CD8-positive, alpha-beta memory T cell (primary cell): ENCODE results near the gene WDR48. TPM values are rescaled to one million over a fixed set of nuclear protein-coding genes. Genes with fewer than 3 reads are reported as not detected.

Experiments
- CTCF ChIA-PET: fragments of 350-600 bp; sonication (Branson Sonifier 250); formaldehyde crosslinking; loops from one replicate; lab custom pipeline; 2021; ENCODE audit warnings: antibody characterized with exemption; lab: Charles Lee
- POLR2A ChIA-PET: fragments of 350-600 bp; sonication (Branson Sonifier 250); formaldehyde crosslinking; loops from one replicate; lab custom pipeline; 2021; ENCODE audit warnings: antibody characterized with exemption; lab: Charles Lee
- DNase-seq, 5 donors: peaks; one replicate each; pipeline versions ENCODE4 v3.0.0 to v3.0.0-alpha.2; 2020 to 2022; ENCODE audit warnings: mixed read lengths in 1 of 5
- H3K27ac ChIP-seq: one replicate; pipeline ENCODE4 v1.7.0; 2013; ENCODE audit warnings: low read depth, mild to moderate bottlenecking, low read length, moderate library complexity
- H3K27me3 ChIP-seq: 2 replicates; pipeline ENCODE4 v1.7.0; 2013; ENCODE audit warnings: low read length, mild to moderate bottlenecking; ENCODE audit not compliant: insufficient read depth, poor library complexity, severe bottlenecking
- H3K36me3 ChIP-seq: 2 replicates; pipeline ENCODE4 v1.7.0; 2013; ENCODE audit warnings: mild to moderate bottlenecking, low read length, moderate library complexity; ENCODE audit not compliant: insufficient read depth
- H3K4me1 ChIP-seq: 2 replicates; pipeline ENCODE4 v1.7.0; 2013; ENCODE audit warnings: mild to moderate bottlenecking, low read length, moderate library complexity; ENCODE audit not compliant: insufficient read depth
- H3K4me3 ChIP-seq: 2 replicates; pipeline ENCODE4 v1.7.0; 2013; ENCODE audit warnings: mild to moderate bottlenecking, low read length
- H3K9me3 ChIP-seq: 2 replicates; pipeline ENCODE4 v1.7.0; 2013; ENCODE audit warnings: mild to moderate bottlenecking, low read length
- H3K27ac Mint-ChIP-seq, 8 donors: one replicate each; pipeline ENCODE4 v1.8.0; 2020 to 2021; ENCODE audit warnings: mixed read lengths in 8 of 8, mild to moderate bottlenecking in 6 of 8, inconsistent platforms in 3 of 8, moderate library complexity in 3 of 8
- H3K27me3 Mint-ChIP-seq, 2 donors: one replicate each; pipeline ENCODE4 v1.8.0; 2020 to 2021; ENCODE audit warnings: mixed read lengths in 2 of 2, mild to moderate bottlenecking in 1 of 2, moderate library complexity in 1 of 2
- H3K36me3 Mint-ChIP-seq, 3 donors: one replicate each; pipeline ENCODE4 v1.8.0; 2020 to 2021; ENCODE audit warnings: mixed read lengths in 3 of 3, inconsistent platforms in 1 of 3, mild to moderate bottlenecking in 1 of 3
- H3K4me1 Mint-ChIP-seq, 3 donors: one replicate each; pipeline ENCODE4 v1.8.0; 2020 to 2021; ENCODE audit warnings: mixed read lengths in 3 of 3, inconsistent platforms in 1 of 3, mild to moderate bottlenecking in 1 of 3
- H3K4me3 Mint-ChIP-seq, 7 donors: one replicate each; pipeline ENCODE4 v1.8.0; 2020 to 2021; ENCODE audit warnings: mixed read lengths in 7 of 7, mild to moderate bottlenecking in 6 of 7, moderate library complexity in 4 of 7, inconsistent platforms in 2 of 7
- H3K9me3 Mint-ChIP-seq, 5 donors: one replicate each; pipeline ENCODE4 v1.8.0; 2020 to 2022; ENCODE audit warnings: mixed read lengths in 5 of 5, mild to moderate bottlenecking in 3 of 5, moderate library complexity in 2 of 5, inconsistent platforms in 1 of 5
- polyA plus RNA-seq: library from polyadenylated mRNA; unstranded; fragments of 300-500 nt; fragmentation: Illumina TruSeq; gene quantifications from one replicate; pipeline ENCODE4 v1.2.3, GENCODE V29; 2021
- total RNA-seq, 2 experiments: library from RNA; stranded (reverse); gene quantifications; one replicate each; pipeline ENCODE4 v1.2.3, GENCODE V29; 2021

WDR48 gene
- total and polyA plus RNA-seq, 3 experiments from 2014 or later, result 44.7 to 46.3 (median 44.7) TPM

- POLR2A ChIA-PET, result no interaction called here
- no peaks in the 10 kb centered on the region for H3K4me1 ChIP-seq
- H3K27ac Mint-ChIP-seq, result no peak overlapping the region
- H3K27ac ChIP-seq, result no peak overlapping the region
- no peak for DNase-seq
- no peaks in the 10 kb centered on the region for H3K36me3 Mint-ChIP-seq
- no peak overlapping the region for H3K4me3 ChIP-seq
- H3K9me3 ChIP-seq, result no peaks in the 10 kb centered on the region
- H3K4me3 Mint-ChIP-seq, result no peak overlapping the region
- no peaks in the 10 kb centered on the region for H3K4me1 Mint-ChIP-seq
- no peaks in the 10 kb centered on the region for H3K27me3 Mint-ChIP-seq
- CTCF ChIA-PET, result interaction anchor here (1.0 to 2.6 kb wide), 3 partner anchors 10 to 170 kb away, joined by 3 to 9 read pairs (median 6); no protein-coding TSS in a partner anchor
- no peaks in the 10 kb centered on the region for H3K27me3 ChIP-seq
- H3K36me3 ChIP-seq, result no peaks in the 10 kb centered on the region
- no peaks in the 10 kb centered on the region for H3K9me3 Mint-ChIP-seq
Observed at GRCh38 chr3:39118079-39118478, 66.3 kb downstream of the WDR48 start.

DNA sequence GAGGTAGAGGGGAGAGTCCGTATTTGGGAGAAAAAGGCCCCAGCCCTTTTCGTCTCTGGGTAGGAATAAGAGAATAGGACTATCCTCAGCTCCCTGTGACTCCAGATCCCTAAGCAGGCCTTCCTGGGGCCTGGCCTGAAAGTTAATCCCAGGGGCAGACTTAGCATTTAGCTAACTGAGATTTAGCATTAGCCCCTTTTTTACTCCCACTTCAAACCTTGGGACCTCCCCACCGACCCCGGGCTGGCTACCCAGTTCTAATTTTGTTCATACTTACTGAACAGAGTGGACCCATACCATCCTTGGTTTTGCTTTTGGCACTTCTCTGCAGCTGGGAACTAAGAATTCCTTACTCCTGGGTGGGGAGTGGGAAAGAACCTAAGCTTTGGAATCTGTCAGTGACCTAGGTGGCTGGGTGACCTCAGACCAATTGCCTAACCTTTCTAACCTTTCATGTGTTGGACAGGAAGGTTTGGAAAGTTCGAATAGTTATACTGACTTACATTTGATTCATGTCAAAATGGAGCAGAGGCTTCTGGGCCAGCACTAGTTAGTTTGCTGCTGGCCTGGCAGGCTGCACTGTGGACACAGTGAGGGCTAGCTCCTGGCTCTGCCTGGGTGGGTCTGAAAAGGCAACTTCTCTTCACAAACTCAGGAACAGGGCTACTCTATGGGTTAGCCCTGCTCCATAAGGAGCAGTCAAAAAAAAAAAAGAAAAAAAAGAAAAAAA is 67.3 kb downstream of the WDR48 start:
- Mint-ChIP-seq H3K4me3 (no peak overlapping the region), H3K27ac (no peak overlapping the region), H3K4me1 (no peaks in the 10 kb centered on the region), H3K27me3 (no peaks in the 10 kb centered on the region), H3K9me3 (no peaks in the 10 kb centered on the region), H3K36me3 (no peaks in the 10 kb centered on the region)
- Histone ChIP-seq H3K27me3 (no peaks in the 10 kb centered on the region), H3K9me3 (no peaks in the 10 kb centered on the region), H3K4me3 (no peak overlapping the region), H3K4me1 (no peaks in the 10 kb centered on the region), H3K27ac (no peak overlapping the region), H3K36me3 (no peaks in the 10 kb centered on the region)
- DNase-seq, result no peak
- CTCF ChIA-PET, result interaction anchor here (0.7 to 2.6 kb wide), 3 partner anchors 9 to 169 kb away, joined by 3 to 9 read pairs (median 6); no protein-coding TSS in a partner anchor
- POLR2A ChIA-PET, result no interaction called here

DNA sequence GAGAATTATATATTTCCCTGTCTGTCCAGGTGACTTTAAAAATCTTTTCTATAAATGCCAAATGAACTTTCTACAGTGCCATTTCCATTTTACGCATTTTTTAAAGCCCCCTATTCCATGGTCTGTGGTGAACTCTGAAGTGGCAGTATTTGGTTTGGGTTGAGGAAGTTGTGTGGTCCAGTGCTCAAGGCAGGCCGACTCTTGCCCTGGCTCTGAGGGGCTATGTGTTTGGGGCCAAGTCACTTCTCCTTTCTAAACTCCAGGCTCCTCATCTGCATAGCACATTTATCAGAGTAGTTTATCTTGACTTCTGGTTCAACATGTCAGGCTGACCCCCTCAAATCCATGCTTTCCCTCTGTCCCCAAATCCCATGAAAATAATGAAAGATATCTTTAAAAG is 69.8 kb downstream of the WDR48 start:
- ChIA-PET CTCF (no interaction called here), POLR2A (no interaction called here)
- Mint-ChIP-seq H3K4me3 (no peak overlapping the region), H3K27me3 (no peaks in the 10 kb centered on the region), H3K9me3 (no peaks in the 10 kb centered on the region), H3K4me1 (peaks cover 0 to 3% (median 2%) of the 10 kb centered on the region in 3 donors), H3K36me3 (no peaks in the 10 kb centered on the region), H3K27ac (no peak overlapping the region)
- Histone ChIP-seq H3K9me3 (no peaks in the 10 kb centered on the region), H3K4me3 (no peak overlapping the region), H3K36me3 (no peaks in the 10 kb centered on the region), H3K27ac (no peak overlapping the region), H3K4me1 (no peaks in the 10 kb centered on the region), H3K27me3 (no peaks in the 10 kb centered on the region)
- DNase-seq, result no peak

GRCh38 chr3:39122813-39123212 is 71.0 kb downstream of the WDR48 start:
- Histone ChIP-seq H3K4me3 (no peak overlapping the region), H3K27me3 (no peaks in the 10 kb centered on the region), H3K9me3 (no peaks in the 10 kb centered on the region), H3K27ac (no peak overlapping the region), H3K4me1 (peaks cover 11% of the 10 kb centered on the region), H3K36me3 (no peaks in the 10 kb centered on the region)
- no peak for DNase-seq
- H3K9me3 Mint-ChIP-seq, result no peaks in the 10 kb centered on the region
- peaks cover 0 to 2% of the 10 kb centered on the region in 2 donors for H3K27me3 Mint-ChIP-seq
- peaks cover 8 to 15% (median 14%) of the 10 kb centered on the region in 3 donors for H3K4me1 Mint-ChIP-seq
- H3K36me3 Mint-ChIP-seq, result no peaks in the 10 kb centered on the region
- CTCF ChIA-PET, result interaction anchor here (9.6 kb wide), 1 partner anchor 167 kb away, joined by 135 read pairs; no protein-coding TSS in a partner anchor
- POLR2A ChIA-PET, result no interaction called here
- no peak overlapping the region for H3K4me3 Mint-ChIP-seq
- H3K27ac Mint-ChIP-seq, result peak overlapping the region in 2 of 8 donors; percentile 10 to 45

DNA sequence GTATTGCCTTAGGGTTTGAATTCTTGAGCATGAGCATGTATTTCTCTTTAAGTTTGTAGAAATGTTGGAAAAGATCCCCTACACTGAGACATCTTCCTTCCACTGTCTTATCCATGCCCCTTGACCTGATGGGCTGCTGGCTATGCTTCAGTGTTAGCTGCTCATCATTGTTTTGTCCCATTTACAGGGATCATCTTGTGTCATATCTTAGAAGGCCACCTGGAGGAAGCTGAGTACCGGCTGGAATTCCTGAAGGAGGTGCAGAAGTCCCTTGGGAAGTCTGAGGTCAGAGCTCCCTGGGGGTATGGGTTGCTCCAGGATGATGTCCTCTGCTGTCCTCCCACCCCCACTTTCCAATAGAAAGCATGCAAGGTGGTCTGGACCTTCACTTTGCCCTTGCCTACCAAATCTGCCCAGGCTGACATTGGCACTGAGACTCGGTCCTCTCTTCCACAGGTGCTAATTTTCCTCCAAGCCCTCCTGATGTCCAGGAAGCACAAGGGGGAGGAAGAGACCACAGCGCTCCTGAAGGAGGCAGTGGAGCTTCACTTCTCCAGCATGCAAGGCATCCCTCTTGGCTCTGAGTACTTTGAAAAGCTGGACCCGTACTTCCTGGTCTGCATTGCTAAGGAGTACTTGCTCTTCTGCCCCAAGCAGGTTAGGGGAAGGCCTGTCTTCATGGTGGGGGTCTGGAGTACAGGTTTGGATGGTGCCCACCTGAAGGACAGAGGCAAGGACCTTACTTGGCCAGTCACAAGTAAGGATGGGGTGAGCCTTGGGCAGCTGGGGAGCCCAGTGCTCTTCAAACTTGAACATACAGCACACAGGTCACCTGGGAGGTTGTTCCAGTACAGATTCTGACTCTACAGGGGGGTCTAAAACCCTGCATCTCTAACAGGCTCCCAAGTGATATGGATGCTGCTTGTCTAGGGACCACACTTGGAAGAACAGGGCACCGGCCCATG is 73.3 kb downstream of the WDR48 start:
- ChIA-PET POLR2A (no interaction called here), CTCF (interaction anchor here (1.2 to 9.6 kb wide), 4 partner anchors 9 to 165 kb away, joined by 3 to 135 read pairs (median 4); no protein-coding TSS in a partner anchor)
- Mint-ChIP-seq H3K4me1 (peaks cover 17 to 24% (median 22%) of the 10 kb centered on the region in 3 donors), H3K9me3 (no peaks in the 10 kb centered on the region), H3K27ac (peak overlapping the region in 1 of 8 donors; percentile 8), H3K27me3 (peaks cover 0 to 2% of the 10 kb centered on the region in 2 donors), H3K36me3 (no peaks in the 10 kb centered on the region), H3K4me3 (no peak overlapping the region)
- H3K27me3 ChIP-seq, result no peaks in the 10 kb centered on the region
- no peaks in the 10 kb centered on the region for H3K36me3 ChIP-seq
- H3K4me3 ChIP-seq, result no peak overlapping the region
- DNase-seq, result no peak
- H3K27ac ChIP-seq, result no peak overlapping the region
- peaks cover 18% of the 10 kb centered on the region for H3K4me1 ChIP-seq
- no peaks in the 10 kb centered on the region for H3K9me3 ChIP-seq

DNA sequence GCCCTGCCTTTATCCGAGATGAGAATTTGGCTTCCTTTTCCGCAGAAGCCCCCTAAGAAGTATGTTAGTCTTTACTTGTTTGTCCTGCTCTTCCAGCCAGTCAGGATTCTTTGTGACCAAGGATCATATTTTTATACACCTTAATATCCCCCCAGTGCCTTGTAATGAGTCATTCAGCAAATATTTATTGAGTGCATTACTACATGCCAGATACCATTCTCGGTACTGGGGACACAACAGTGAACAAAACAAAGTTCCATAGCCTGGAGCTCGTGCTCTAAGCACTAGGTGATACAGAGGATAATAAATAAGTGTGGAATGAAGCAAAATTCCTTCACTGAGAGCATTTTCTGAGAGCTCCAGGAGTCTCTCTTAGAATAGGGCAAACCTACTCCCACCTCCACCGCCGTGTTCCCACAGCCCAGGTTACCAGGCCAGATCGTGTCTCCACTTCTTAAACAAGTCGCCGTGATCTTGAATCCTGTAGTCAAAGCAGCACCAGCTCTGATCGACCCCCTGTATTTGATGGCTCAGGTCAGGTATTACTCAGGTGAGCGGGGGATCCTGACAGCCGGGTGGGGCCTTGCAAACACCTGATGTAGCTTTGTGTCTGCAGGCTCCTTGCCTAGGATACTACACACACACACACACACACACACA is 74.2 kb downstream of the WDR48 start:
- Mint-ChIP-seq H3K27me3 (peaks cover 0 to 2% of the 10 kb centered on the region in 2 donors), H3K4me3 (no peak overlapping the region), H3K4me1 (peaks cover 18 to 26% (median 24%) of the 10 kb centered on the region in 3 donors), H3K36me3 (no peaks in the 10 kb centered on the region), H3K9me3 (no peaks in the 10 kb centered on the region), H3K27ac (peak overlapping the region in 1 of 8 donors; percentile 40)
- H3K36me3 ChIP-seq, result no peaks in the 10 kb centered on the region
- POLR2A ChIA-PET, result no interaction called here
- H3K27me3 ChIP-seq, result no peaks in the 10 kb centered on the region
- CTCF ChIA-PET, result interaction anchor here (1.0 to 9.6 kb wide), 8 partner anchors 8 to 164 kb away, joined by 3 to 135 read pairs (median 4); no protein-coding TSS in a partner anchor
- DNase-seq, result no peak
- H3K4me3 ChIP-seq, result no peak overlapping the region
- no peak overlapping the region for H3K27ac ChIP-seq
- H3K4me1 ChIP-seq, result peaks cover 18% of the 10 kb centered on the region
- H3K9me3 ChIP-seq, result no peaks in the 10 kb centered on the region

DNA sequence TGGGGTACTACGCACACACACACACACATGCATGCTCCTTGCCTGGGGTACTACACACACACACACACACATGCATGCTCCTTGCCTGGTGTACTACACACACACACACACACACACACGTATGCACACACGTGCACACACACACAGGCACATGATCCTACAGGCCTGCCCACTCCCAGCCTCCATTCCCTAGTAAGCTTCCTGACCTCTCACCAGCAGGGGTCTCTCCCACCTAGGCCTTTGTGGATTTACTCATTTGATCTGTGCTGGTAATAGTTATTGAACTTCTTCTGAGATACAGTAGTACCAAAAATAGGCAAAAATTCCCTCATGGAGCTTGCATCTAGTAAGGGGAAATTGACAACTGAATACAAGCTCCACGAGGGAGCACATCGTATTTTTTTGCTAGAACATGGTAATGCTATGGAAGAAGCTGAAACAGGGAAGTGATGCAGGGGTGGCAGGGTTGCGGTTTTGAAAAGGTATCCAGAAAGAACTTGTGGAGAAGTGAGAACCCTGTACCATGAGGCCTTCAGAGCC is 74.8 kb downstream of the WDR48 start:
- no peaks in the 10 kb centered on the region for H3K36me3 Mint-ChIP-seq
- no peak overlapping the region for H3K4me3 Mint-ChIP-seq
- H3K27ac Mint-ChIP-seq, result peak overlapping the region in 2 of 8 donors; percentile 14 to 31
- ChIA-PET POLR2A (no interaction called here), CTCF (interaction anchor here (0.7 to 9.6 kb wide), 8 partner anchors 10 to 163 kb away, joined by 3 to 135 read pairs (median 4); no protein-coding TSS in a partner anchor)
- peaks cover 0 to 2% of the 10 kb centered on the region in 2 donors for H3K27me3 Mint-ChIP-seq
- DNase-seq, result no peak
- H3K9me3 Mint-ChIP-seq, result no peaks in the 10 kb centered on the region
- Histone ChIP-seq H3K36me3 (no peaks in the 10 kb centered on the region), H3K4me1 (peaks cover 18% of the 10 kb centered on the region), H3K27me3 (no peaks in the 10 kb centered on the region), H3K4me3 (no peak overlapping the region), H3K9me3 (no peaks in the 10 kb centered on the region), H3K27ac (no peak overlapping the region)
- H3K4me1 Mint-ChIP-seq, result peaks cover 21 to 29% (median 24%) of the 10 kb centered on the region in 3 donors
